GM23338 (cell line): Measurements from ENCODE around the gene KRTAP9-6. TPM values are rescaled to one million over a fixed set of nuclear protein-coding genes. Genes with fewer than 3 reads are reported as not detected.
A peak's percentile ranks its signal among the peaks of the same experiment; 100 is the strongest.

Experiments used
- ATAC-seq: fragments of 200-7000 bp; cut with Tn5 transposase; 3 replicates; pipeline ENCODE4 v1.9.1; 2020
- DNase-seq: peaks from one replicate; pipeline ENCODE4 v3.0.0-alpha.2; 2015; ENCODE audit warnings: low spot score
- H2AFZ ChIP-seq: fragments of 200-600 bp; sonication (generic); 2 replicates; pipeline ENCODE4 v1.8.0; 2016; ENCODE audit warnings: antibody characterized with exemption, mild to moderate bottlenecking, moderate library complexity
- H3F3A ChIP-seq: fragments of 200-600 bp; sonication (generic); replicated peaks from 2 replicates; pipeline ENCODE4 v1.8.0; 2017; ENCODE audit warnings: antibody characterized with exemption, mixed run types, low read depth
- H3K27ac ChIP-seq: fragments of 200-600 bp; sonication (generic); 2 replicates; pipeline ENCODE4 v1.6.1; 2016; ENCODE audit warnings: low read depth
- H3K27me3 ChIP-seq: fragments of 200-600 bp; sonication (generic); 2 replicates; pipeline ENCODE4 v1.8.0; 2016; ENCODE audit warnings: mild to moderate bottlenecking, mixed run types, moderate library complexity; ENCODE audit not compliant: insufficient read depth
- H3K36me3 ChIP-seq: fragments of 200-600 bp; sonication (generic); 2 replicates; pipeline ENCODE4 v1.8.0; 2016; ENCODE audit warnings: mild to moderate bottlenecking; ENCODE audit not compliant: insufficient read depth
- H3K4me1 ChIP-seq: fragments of 200-600 bp; sonication (generic); 2 replicates; pipeline ENCODE4 v1.8.0; 2016; ENCODE audit warnings: mild to moderate bottlenecking, moderate library complexity; ENCODE audit not compliant: insufficient read depth
- H3K4me2 ChIP-seq: fragments of 200-600 bp; sonication (generic); 2 replicates; pipeline ENCODE4 v1.7.1; 2017; ENCODE audit warnings: mixed run types
- H3K4me3 ChIP-seq: fragments of 200-600 bp; sonication (generic); 2 replicates; pipeline ENCODE4 v1.6.1; 2016; ENCODE audit warnings: mixed run types
- H3K79me2 ChIP-seq: fragments of 200-600 bp; sonication (generic); replicated peaks from 2 replicates; pipeline ENCODE4 v1.8.0; 2017; ENCODE audit warnings: mild to moderate bottlenecking; ENCODE audit not compliant: insufficient read depth
- H3K9me2 ChIP-seq: fragments of 200-600 bp; sonication (generic); 2 replicates; pipeline ENCODE4 v1.8.0; 2017; ENCODE audit not compliant: insufficient read depth
- H4K20me1 ChIP-seq: fragments of 200-600 bp; sonication (generic); replicated peaks from 2 replicates; pipeline ENCODE4 v1.8.0; 2017; ENCODE audit warnings: mild to moderate bottlenecking; ENCODE audit not compliant: insufficient read depth
- H3K27ac Mint-ChIP-seq: 2 replicates; pipeline ENCODE4 v1.8.0; 2020; ENCODE audit warnings: inconsistent platforms, mild to moderate bottlenecking, moderate library complexity, mixed read lengths
- H3K27me3 Mint-ChIP-seq: 3 replicates; pipeline ENCODE4 v1.8.0; 2022; ENCODE audit warnings: low read depth, mild to moderate bottlenecking, moderate library complexity, mixed read lengths, inconsistent platforms; ENCODE audit not compliant: insufficient read depth, poor library complexity
- H3K36me3 Mint-ChIP-seq: 3 replicates; pipeline ENCODE4 v1.8.0; 2021; ENCODE audit warnings: low read depth, mild to moderate bottlenecking, inconsistent platforms, moderate library complexity, mixed read lengths
- H3K4me1 Mint-ChIP-seq: 3 replicates; pipeline ENCODE4 v1.8.0; 2020; ENCODE audit warnings: mild to moderate bottlenecking, inconsistent platforms, mixed read lengths
- H3K4me3 Mint-ChIP-seq: 3 replicates; pipeline ENCODE4 v1.8.0; 2021; ENCODE audit warnings: moderate library complexity, mild to moderate bottlenecking, inconsistent platforms, mixed read lengths
- H3K9me3 Mint-ChIP-seq: 3 replicates; pipeline ENCODE4 v1.8.0; 2020; ENCODE audit warnings: moderate library complexity, mild to moderate bottlenecking, inconsistent platforms, mixed read lengths
- CREB1 ChIP-seq: fragments of 250-450 bp; sonication (Bioruptor Pico); IDR thresholded peaks from 2 replicates; pipeline ENCODE4 v1.5.0; 2020; ENCODE audit warnings: low read depth, mild to moderate bottlenecking, moderate library complexity
- EZH2 ChIP-seq: fragments of 200-600 bp; sonication (generic); IDR thresholded peaks from one replicate; pipeline ENCODE4 v1.8.0; 2017; ENCODE audit warnings: antibody characterized with exemption, mild to moderate bottlenecking, low read depth; ENCODE audit not compliant: unreplicated experiment
- EZH2phosphoT487 ChIP-seq: fragments of 200-600 bp; sonication (generic); IDR thresholded peaks from one replicate; pipeline ENCODE4 v1.8.1; 2018; ENCODE audit warnings: antibody characterized with exemption; ENCODE audit not compliant: unreplicated experiment
- JUNB ChIP-seq: IDR thresholded peaks from one replicate; pipeline ENCODE4 v1.6.1; 2016; ENCODE audit warnings: antibody characterized with exemption; ENCODE audit not compliant: unreplicated experiment
- NANOG ChIP-seq: IDR thresholded peaks from 2 replicates; pipeline ENCODE4 v1.6.1; 2016; ENCODE audit warnings: antibody characterized with exemption, borderline replicate concordance
- REST ChIP-seq: IDR thresholded peaks from one replicate; pipeline ENCODE4 v1.6.1; 2018; ENCODE audit warnings: antibody characterized with exemption; ENCODE audit not compliant: unreplicated experiment
- STAT1 ChIP-seq: IDR thresholded peaks from one replicate; pipeline ENCODE4 v1.6.1; 2016; ENCODE audit warnings: antibody characterized with exemption; ENCODE audit not compliant: unreplicated experiment
- polyA plus RNA-seq: library from polyadenylated mRNA; unstranded; fragments of >200 nt; fragmentation: Nextera tagmentation; extraction: Ambion mirVana; gene quantifications from 2 replicates; pipeline ENCODE4 v1.2.1, GENCODE V29; 2016
- total RNA-seq: library from RNA; depleted of rRNA; stranded (reverse); fragments of >200 nt; shearing (Covaris generic); gene quantifications from 2 replicates; pipeline ENCODE4 v1.2.3, GENCODE V29; 2014
- TF ChIP-seq, protein P1 (sequence below): fragments of 250-450 bp; sonication (Bioruptor Pico); IDR thresholded peaks from 2 replicates; pipeline ENCODE4 v1.5.0; 2020; ENCODE audit warnings: mild to moderate bottlenecking, moderate library complexity
- TF ChIP-seq, protein P2 (sequence below): IDR thresholded peaks from 2 replicates; pipeline ENCODE4 v1.6.1; 2016; ENCODE audit warnings: antibody characterized with exemption

Gene KRTAP9-6
- total and polyA plus RNA-seq, 2 experiments from 2014 or later = not detected

DNA sequence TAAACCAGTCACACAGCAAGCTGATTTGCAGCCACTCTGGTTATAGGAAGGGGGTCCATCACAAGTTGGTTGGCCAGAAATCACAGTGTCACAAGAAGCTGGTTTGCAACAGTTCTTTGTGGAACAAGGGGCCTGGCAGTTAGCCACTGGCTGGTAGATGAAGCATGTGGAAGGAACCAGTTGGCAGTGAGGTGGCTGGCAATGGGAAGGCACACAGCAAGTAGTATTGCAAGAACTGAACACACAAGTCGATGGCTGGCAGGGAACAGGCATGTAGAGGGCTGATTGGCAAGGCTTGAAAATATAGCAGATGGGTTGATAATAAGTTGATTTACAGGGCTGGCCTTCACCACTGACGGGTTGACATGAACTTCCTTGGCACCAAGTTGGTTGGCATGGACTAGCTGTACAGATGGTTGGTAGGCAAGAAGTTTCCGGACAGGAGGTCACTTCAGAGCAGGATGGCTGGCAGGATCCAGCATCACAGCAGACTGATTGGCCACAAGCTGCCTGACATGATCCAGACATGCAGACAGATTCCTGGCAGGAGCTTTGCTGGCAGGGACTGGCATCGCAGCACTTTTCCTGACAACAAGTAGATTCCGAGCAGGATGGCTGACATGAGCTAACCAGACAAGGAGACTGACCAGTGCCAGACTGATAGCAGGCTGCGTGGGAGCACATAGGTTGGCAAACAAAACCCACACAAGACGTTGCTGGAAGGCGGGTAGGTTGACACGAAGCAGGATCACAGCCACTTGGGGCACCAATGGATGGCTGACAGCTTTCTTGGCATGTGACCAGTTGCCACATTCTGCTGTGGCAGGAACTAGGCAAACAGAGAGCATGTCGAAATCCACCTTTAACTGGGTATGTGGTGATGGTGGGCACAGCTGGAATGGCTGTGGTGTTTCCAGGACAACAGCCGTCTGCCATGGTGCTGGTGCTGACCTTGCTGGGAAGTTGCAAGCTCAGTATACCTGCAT, 37.0 kb downstream of the KRTAP9-6 start, which contains the start of gene KRTAP29-1:
TSS of gene KRTAP29-1 (minus strand) at position 936 of the 986 bp plus-strand sequence. CDS start at position 936, 0 bp downstream.
- Mint-ChIP-seq H3K4me3 (no peak within 1 kb of the TSS), H3K27ac (no peak within 1 kb of the TSS), H3K9me3 (no peaks in the 10 kb centered on the region; the same call in 2 of the 3 replicates), H3K36me3 (no peaks in the 10 kb centered on the region), H3K4me1 (no peaks in the 10 kb centered on the region), H3K27me3 (peaks cover 2% of the 10 kb centered on the region)
- Histone ChIP-seq H2AFZ (0 out of 2 replicates have a peak within 1 kb of the TSS, but pooled peaks have one; percentile 23), H4K20me1 (no peaks in the 10 kb centered on the region), H3K4me2 (no peak within 1 kb of the TSS), H3F3A (no peaks in the 10 kb centered on the region), H3K27me3 (no peaks in the 10 kb centered on the region), H3K27ac (no peak within 1 kb of the TSS), H3K79me2 (no peaks in the 10 kb centered on the region), H3K36me3 (no peaks in the 10 kb centered on the region; the same call in 1 of the 2 replicates), H3K4me1 (no peaks in the 10 kb centered on the region), H3K9me2 (no peaks in the 10 kb centered on the region), H3K4me3 (no peak within 1 kb of the TSS)
- TF ChIP-seq CREB1 (CRISPR knock-in tag) = no peak
- TF ChIP-seq JUNB = no peak
- ATAC-seq (no peak), DNase-seq (no peak)

DNA sequence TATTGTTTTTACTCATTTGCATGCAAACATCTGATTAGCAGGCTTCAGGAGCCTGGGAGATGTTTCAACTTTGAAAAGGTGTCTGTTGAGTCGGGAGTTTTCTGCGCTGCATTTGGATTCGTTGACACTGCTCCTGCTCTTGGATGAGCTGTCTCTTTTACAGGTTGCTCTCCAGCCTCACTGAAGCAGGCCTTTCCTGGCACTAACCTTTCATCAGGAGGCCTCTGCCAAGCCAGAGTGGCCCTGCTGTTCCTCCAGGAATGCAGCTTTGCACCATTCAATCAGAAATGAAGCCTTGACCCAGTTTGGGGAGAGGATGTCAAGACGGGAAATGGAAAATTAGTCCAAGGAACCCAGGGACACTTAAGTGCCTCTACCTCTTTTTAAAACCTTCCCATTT, 37.8 kb downstream of the KRTAP9-6 start:
- peaks cover 2% of the 10 kb centered on the region for H3K27me3 Mint-ChIP-seq
- Histone ChIP-seq H2AFZ (no peak overlapping the region), H3K4me3 (no peak overlapping the region), H3K36me3 (no peaks in the 10 kb centered on the region; the same call in 1 of the 2 replicates), H3K4me1 (no peaks in the 10 kb centered on the region), H3F3A (no peaks in the 10 kb centered on the region), H3K4me2 (no peak overlapping the region), H4K20me1 (no peaks in the 10 kb centered on the region), H3K27ac (no peak overlapping the region), H3K79me2 (no peaks in the 10 kb centered on the region), H3K9me2 (no peaks in the 10 kb centered on the region), H3K27me3 (no peaks in the 10 kb centered on the region)
- no peak overlapping the region for H3K4me3 Mint-ChIP-seq
- no peaks in the 10 kb centered on the region for H3K36me3 Mint-ChIP-seq
- ATAC-seq = no peak
- H3K4me1 Mint-ChIP-seq = no peaks in the 10 kb centered on the region; the same call in 2 of the 3 replicates
- no peak overlapping the region for H3K27ac Mint-ChIP-seq
- DNase-seq = no peak
- H3K9me3 Mint-ChIP-seq = no peaks in the 10 kb centered on the region; the same call in 2 of the 3 replicates
- TF ChIP-seq JUNB (no peak), REST (no peak), EZH2phosphoT487 (no peak), EZH2 (no peak), STAT1 (no peak), NANOG (no peak)
- TF ChIP-seq, protein P1, sequence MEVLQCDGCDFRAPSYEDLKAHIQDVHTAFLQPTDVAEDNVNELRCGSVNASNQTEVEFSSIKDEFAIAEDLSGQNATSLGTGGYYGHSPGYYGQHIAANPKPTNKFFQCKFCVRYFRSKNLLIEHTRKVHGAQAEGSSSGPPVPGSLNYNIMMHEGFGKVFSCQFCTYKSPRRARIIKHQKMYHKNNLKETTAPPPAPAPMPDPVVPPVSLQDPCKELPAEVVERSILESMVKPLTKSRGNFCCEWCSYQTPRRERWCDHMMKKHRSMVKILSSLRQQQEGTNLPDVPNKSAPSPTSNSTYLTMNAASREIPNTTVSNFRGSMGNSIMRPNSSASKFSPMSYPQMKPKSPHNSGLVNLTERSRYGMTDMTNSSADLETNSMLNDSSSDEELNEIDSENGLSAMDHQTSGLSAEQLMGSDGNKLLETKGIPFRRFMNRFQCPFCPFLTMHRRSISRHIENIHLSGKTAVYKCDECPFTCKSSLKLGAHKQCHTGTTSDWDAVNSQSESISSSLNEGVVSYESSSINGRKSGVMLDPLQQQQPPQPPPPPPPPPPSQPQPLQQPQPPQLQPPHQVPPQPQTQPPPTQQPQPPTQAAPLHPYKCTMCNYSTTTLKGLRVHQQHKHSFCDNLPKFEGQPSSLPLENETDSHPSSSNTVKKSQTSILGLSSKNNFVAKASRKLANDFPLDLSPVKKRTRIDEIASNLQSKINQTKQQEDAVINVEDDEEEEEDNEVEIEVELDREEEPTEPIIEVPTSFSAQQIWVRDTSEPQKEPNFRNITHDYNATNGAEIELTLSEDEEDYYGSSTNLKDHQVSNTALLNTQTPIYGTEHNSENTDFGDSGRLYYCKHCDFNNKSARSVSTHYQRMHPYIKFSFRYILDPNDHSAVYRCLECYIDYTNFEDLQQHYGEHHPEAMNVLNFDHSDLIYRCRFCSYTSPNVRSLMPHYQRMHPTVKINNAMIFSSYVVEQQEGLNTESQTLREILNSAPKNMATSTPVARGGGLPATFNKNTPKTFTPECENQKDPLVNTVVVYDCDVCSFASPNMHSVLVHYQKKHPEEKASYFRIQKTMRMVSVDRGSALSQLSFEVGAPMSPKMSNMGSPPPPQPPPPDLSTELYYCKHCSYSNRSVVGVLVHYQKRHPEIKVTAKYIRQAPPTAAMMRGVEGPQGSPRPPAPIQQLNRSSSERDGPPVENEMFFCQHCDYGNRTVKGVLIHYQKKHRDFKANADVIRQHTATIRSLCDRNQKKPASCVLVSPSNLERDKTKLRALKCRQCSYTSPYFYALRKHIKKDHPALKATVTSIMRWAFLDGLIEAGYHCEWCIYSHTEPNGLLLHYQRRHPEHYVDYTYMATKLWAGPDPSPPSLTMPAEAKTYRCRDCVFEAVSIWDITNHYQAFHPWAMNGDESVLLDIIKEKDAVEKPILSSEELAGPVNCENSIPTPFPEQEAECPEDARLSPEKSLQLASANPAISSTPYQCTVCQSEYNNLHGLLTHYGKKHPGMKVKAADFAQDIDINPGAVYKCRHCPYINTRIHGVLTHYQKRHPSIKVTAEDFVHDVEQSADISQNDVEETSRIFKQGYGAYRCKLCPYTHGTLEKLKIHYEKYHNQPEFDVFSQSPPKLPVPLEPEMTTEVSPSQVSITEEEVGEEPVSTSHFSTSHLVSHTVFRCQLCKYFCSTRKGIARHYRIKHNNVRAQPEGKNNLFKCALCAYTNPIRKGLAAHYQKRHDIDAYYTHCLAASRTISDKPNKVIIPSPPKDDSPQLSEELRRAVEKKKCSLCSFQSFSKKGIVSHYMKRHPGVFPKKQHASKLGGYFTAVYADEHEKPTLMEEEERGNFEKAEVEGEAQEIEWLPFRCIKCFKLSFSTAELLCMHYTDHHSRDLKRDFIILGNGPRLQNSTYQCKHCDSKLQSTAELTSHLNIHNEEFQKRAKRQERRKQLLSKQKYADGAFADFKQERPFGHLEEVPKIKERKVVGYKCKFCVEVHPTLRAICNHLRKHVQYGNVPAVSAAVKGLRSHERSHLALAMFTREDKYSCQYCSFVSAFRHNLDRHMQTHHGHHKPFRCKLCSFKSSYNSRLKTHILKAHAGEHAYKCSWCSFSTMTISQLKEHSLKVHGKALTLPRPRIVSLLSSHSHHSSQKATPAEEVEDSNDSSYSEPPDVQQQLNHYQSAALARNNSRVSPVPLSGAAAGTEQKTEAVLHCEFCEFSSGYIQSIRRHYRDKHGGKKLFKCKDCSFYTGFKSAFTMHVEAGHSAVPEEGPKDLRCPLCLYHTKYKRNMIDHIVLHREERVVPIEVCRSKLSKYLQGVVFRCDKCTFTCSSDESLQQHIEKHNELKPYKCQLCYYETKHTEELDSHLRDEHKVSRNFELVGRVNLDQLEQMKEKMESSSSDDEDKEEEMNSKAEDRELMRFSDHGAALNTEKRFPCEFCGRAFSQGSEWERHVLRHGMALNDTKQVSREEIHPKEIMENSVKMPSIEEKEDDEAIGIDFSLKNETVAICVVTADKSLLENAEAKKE (CRISPR knock-in tag) = no peak
- TF ChIP-seq, protein P2, sequence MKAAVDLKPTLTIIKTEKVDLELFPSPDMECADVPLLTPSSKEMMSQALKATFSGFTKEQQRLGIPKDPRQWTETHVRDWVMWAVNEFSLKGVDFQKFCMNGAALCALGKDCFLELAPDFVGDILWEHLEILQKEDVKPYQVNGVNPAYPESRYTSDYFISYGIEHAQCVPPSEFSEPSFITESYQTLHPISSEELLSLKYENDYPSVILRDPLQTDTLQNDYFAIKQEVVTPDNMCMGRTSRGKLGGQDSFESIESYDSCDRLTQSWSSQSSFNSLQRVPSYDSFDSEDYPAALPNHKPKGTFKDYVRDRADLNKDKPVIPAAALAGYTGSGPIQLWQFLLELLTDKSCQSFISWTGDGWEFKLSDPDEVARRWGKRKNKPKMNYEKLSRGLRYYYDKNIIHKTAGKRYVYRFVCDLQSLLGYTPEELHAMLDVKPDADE = no peak
